NCI-H1694 (cell line): Measurements from ENCODE around the gene CFAP74.
A peak's percentile ranks its signal among the peaks of the same experiment; 100 is the strongest.

Experiments used
- DNase-seq: peaks from one replicate; lab custom pipeline; 2025; lab: John Stamatoyannopoulos, UW

Gene CFAP74

GRCh38 chr1:1914101-1914970, 89.2 kb downstream of the CFAP74 start:
- no peak for DNase-seq

GRCh38 chr1:1911350-1912041, 92.1 kb downstream of the CFAP74 start:
- no peak for DNase-seq

GRCh38 chr1:1910651-1911331, 92.8 kb downstream of the CFAP74 start:
- no peak for DNase-seq

- no peak for DNase-seq
Measured at GRCh38 chr1:1910033-1910465, 93.5 kb downstream of the CFAP74 start.

- DNase-seq: no peak
Measured at GRCh38 chr1:1908506-1908791, 95.1 kb downstream of the CFAP74 start.

GRCh38 chr1:1907098-1907736, 96.4 kb downstream of the CFAP74 start:
- DNase-seq: no peak

- DNase-seq: peak; percentile 24
Measured at GRCh38 chr1:1906185-1907097, 97.1 kb downstream of the CFAP74 start.

- DNase-seq: no peak
Measured at GRCh38 chr1:1903224-1903623, 100.4 kb downstream of the CFAP74 start.

GRCh38 chr1:1901641-1902294, 101.8 kb downstream of the CFAP74 start:
- no peak for DNase-seq

GRCh38 chr1:1900883-1901640, 102.5 kb downstream of the CFAP74 start:
- DNase-seq: no peak

GRCh38 chr1:1899967-1900327, 103.6 kb downstream of the CFAP74 start:
- DNase-seq: no peak

GRCh38 chr1:1899266-1899966, 104.2 kb downstream of the CFAP74 start:
- no peak for DNase-seq

GRCh38 chr1:1898246-1898933, 105.2 kb downstream of the CFAP74 start:
- no peak for DNase-seq

- no peak for DNase-seq
Measured at GRCh38 chr1:1895456-1896336, 107.9 kb downstream of the CFAP74 start.

GRCh38 chr1:1895060-1895418, 108.5 kb downstream of the CFAP74 start:
- DNase-seq: no peak

- DNase-seq: no peak
Measured at GRCh38 chr1:1894354-1895059, 109.1 kb downstream of the CFAP74 start.

- no peak for DNase-seq
Measured at GRCh38 chr1:1893997-1894353, 109.6 kb downstream of the CFAP74 start.
